HepG2 (cell line): ENCODE measurements around the gene LRRC45. TPM values are rescaled to one million over a fixed set of nuclear protein-coding genes. Genes with fewer than 3 reads are reported as not detected.

ENCODE experiments used
- AGO1 ChIP-seq: fragments of 200-400 bp; formaldehyde crosslinking; IDR thresholded peaks from 2 replicates; pipeline ENCODE4 v1.6.1; 2017; ENCODE audit warnings: mild to moderate bottlenecking, low read depth, low read length, moderate library complexity; ENCODE audit not compliant: poor library complexity, severe bottlenecking
- AGO2 ChIP-seq: fragments of 200-400 bp; formaldehyde crosslinking; optimal IDR thresholded peaks from 2 replicates; pipeline ENCODE3; 2017; ENCODE audit warnings: mild to moderate bottlenecking, low read depth, low read length, moderate library complexity
- ELK4 ChIP-seq: sonication (generic); formaldehyde crosslinking; IDR thresholded peaks from 2 replicates; pipeline ENCODE4 v1.9.0; 2021; ENCODE audit warnings: missing genetic modification reagents, borderline replicate concordance
- FOXA1 ChIP-seq, 2 experiments: fragments of 450-650 bp in 1 of 2; sonication (generic) in 1 of 2; formaldehyde crosslinking in 1 of 2; IDR thresholded peaks; 2 replicates each; pipeline versions ENCODE4 v1.4.0 to v1.6.1; 2016 to 2020; ENCODE audit warnings: missing genetic modification reagents in 1 of 2
- HCFC1 ChIP-seq: fragments of 150-350 bp; IDR thresholded peaks from 2 replicates; pipeline ENCODE4 v1.6.1; 2014; ENCODE audit warnings: low read depth, low read length
- KDM3A ChIP-seq: IDR thresholded peaks from 2 replicates; pipeline ENCODE4 v1.6.1; 2018; ENCODE audit warnings: low read depth, missing compliant biosample characterization
- MAX ChIP-seq: IDR thresholded peaks from 2 replicates; pipeline ENCODE4 v1.6.1; 2012; ENCODE audit warnings: inconsistent platforms
- NFKB2 ChIP-seq: sonication (generic); formaldehyde crosslinking; IDR thresholded peaks from 2 replicates; pipeline ENCODE4 v1.4.0; 2020; ENCODE audit warnings: missing genetic modification reagents, borderline replicate concordance
- POLR2A ChIP-seq, 2 experiments: IDR thresholded peaks; 2 replicates each; pipeline ENCODE4 v1.6.1; 2011; ENCODE audit warnings: low read depth in 2 of 2, low read length in 2 of 2, mild to moderate bottlenecking in 1 of 2, moderate library complexity in 1 of 2; ENCODE audit not compliant: insufficient read depth in 1 of 2
- POLR2G ChIP-seq: fragments of 200-400 bp; formaldehyde crosslinking; IDR thresholded peaks from 2 replicates; pipeline ENCODE4 v1.6.1; 2018; ENCODE audit warnings: mild to moderate bottlenecking, low read depth, low read length, moderate library complexity
- RBFOX2 ChIP-seq: fragments of 200-400 bp; formaldehyde crosslinking; IDR thresholded peaks from 2 replicates; pipeline ENCODE4 v1.6.1; 2017; ENCODE audit warnings: low read depth, mild to moderate bottlenecking, low read length
- ZSCAN25 ChIP-seq: sonication (generic); formaldehyde crosslinking; IDR thresholded peaks from 2 replicates; pipeline ENCODE4 v1.8.0; 2022; ENCODE audit warnings: mild to moderate bottlenecking, missing genetic modification reagents
- polyA plus RNA-seq, 8 experiments: library from polyadenylated mRNA; depleted of rRNA in 3 of 8; stranded (reverse) in 7 of 8; unstranded in 1 of 8; fragments of >200 nt; fragmentation: Illumina TruSeq in 4 of 8; extraction: Trizol in 4 of 8; gene quantifications; 2 replicates each; pipeline versions ENCODE4 v1.2.1 to v1.2.3, GENCODE V29; 2011 to 2016; ENCODE audit warnings: low read depth in 4 of 8, missing spikeins in 1 of 8, mixed read lengths in 1 of 8; ENCODE audit not compliant: insufficient read depth in 1 of 8
- total RNA-seq, 5 experiments: library from RNA; depleted of rRNA; stranded (reverse); fragments of >200 nt; fragmentation: Illumina TruSeq; extraction: Trizol; gene quantifications; 2 replicates each; pipeline ENCODE4 v1.2.3, GENCODE V29; 2016; ENCODE audit warnings: low read depth in 1 of 5

Gene LRRC45
- total and polyA plus RNA-seq, 2 of the 13 experiments (the other 11 are each of a cell fraction or from before 2014, with no cell fraction given): 11.6 to 48.1 TPM

- TF ChIP-seq AGO2: peak; percentile 96
- no peak for TF ChIP-seq KDM3A (CRISPR knock-in tag)
- TF ChIP-seq MAX: no peak
- no peak for TF ChIP-seq AGO1
- peak; percentile 77 for TF ChIP-seq ZSCAN25 (CRISPR knock-in tag)
- TF ChIP-seq POLR2G: peak; percentile 56
- TF ChIP-seq POLR2A (IDR thresholded peaks at IDR 0.05; ENCODE audit: insufficient read depth in 1 of 2, low read depth in 2 of 2, low read length in 2 of 2): peak in 1 of 2 experiments; percentile 30; a peak in 1 of 4 replicates
- TF ChIP-seq HCFC1: no peak
- TF ChIP-seq NFKB2 (CRISPR knock-in tag): 0 out of 2 replicates have a peak, but pooled peaks have one; percentile 25
- TF ChIP-seq RBFOX2: peak; percentile 44; the same call in 1 of the 2 replicates
- no peak for TF ChIP-seq FOXA1 (IDR thresholded peaks at IDR 0.05)
- TF ChIP-seq FOXA1 (CRISPR knock-in tag; IDR thresholded peaks at IDR 0.05): 0 out of 2 replicates have a peak, but pooled peaks have one; percentile 14
- no peak for TF ChIP-seq ELK4
These were observed 11.4 kb downstream of the LRRC45 start (continued) for GRCh38 chr17:82034371-82035011.
